ENCODE results near the gene CLEC16A. TPM values are rescaled to one million over a fixed set of nuclear protein-coding genes. Genes with fewer than 3 reads are reported as not detected.

CLEC16A gene
- total RNA-seq, 2 experiments from 2014 or later: 30.9 to 35.1 TPM

- Mint-ChIP-seq H3K27me3 (no peaks in the 10 kb centered on the region), H3K4me1 (peaks cover 75% of the 10 kb centered on the region), H3K9me3 (peaks cover 13% of the 10 kb centered on the region), H3K4me3 (no peak overlapping the region), H3K36me3 (ENCODE audit: low read depth) (peaks cover 35% of the 10 kb centered on the region), H3K27ac (no peak overlapping the region)
- ChIA-PET CTCF (interaction anchor here (1.3 to 3.5 kb wide), 4 partner anchors 9 to 63 kb away, joined by 3 to 13 read pairs (median 4); no protein-coding TSS in a partner anchor), POLR2A (no interaction called here)
- DNase-seq: no peak
Observed at GRCh38 chr16:11162586-11163268, 218.4 kb downstream of the CLEC16A start.

- Mint-ChIP-seq H3K9me3 (peaks cover 13% of the 10 kb centered on the region), H3K36me3 (ENCODE audit: low read depth) (peaks cover 42% of the 10 kb centered on the region), H3K27me3 (no peaks in the 10 kb centered on the region), H3K27ac (no peak overlapping the region), H3K4me3 (no peak overlapping the region), H3K4me1 (peaks cover 71% of the 10 kb centered on the region)
- POLR2A ChIA-PET: no interaction called here
- no peak for DNase-seq
- CTCF ChIA-PET: interaction anchor here (0.8 to 3.5 kb wide), 6 partner anchors 10 to 43 kb away, joined by 3 to 13 read pairs (median 3); no protein-coding TSS in a partner anchor
Observed at GRCh38 chr16:11163761-11164261, 219.4 kb downstream of the CLEC16A start.

GRCh38 chr16:11164482-11165270 lies 220.3 kb downstream of the CLEC16A start:
- ChIA-PET CTCF (interaction anchor here (0.8 to 3.5 kb wide), 6 partner anchors 11 to 26 kb away, joined by 3 to 13 read pairs (median 4); no protein-coding TSS in a partner anchor), POLR2A (no interaction called here)
- no peak overlapping the region for H3K4me3 Mint-ChIP-seq
- H3K4me1 Mint-ChIP-seq: peaks cover 65% of the 10 kb centered on the region
- peaks cover 12% of the 10 kb centered on the region for H3K9me3 Mint-ChIP-seq
- H3K27ac Mint-ChIP-seq: peak overlapping the region; percentile 19
- H3K27me3 Mint-ChIP-seq: no peaks in the 10 kb centered on the region
- DNase-seq: no peak
- peaks cover 45% of the 10 kb centered on the region for H3K36me3 Mint-ChIP-seq (ENCODE audit: low read depth)

DNA sequence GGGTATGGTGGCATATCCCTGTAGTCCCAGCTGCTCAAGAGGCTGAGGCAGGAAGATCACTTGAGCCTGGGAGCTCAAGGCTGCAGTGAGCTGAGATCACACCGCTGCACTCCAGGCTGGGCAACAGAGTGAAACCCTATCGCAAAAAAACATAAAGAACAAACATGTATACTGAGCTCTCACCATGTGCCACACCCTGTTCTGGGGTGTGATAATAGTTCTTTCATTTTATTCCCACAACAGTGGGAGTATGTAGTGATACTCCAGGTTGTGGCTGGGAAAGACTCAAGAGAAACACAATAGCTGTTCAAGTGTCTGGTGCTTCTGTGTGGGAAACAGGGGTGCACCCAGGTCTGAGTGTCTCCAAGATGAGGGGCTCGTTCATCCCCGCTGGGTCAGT lies 221.0 kb downstream of the CLEC16A start:
- ChIA-PET POLR2A (no interaction called here), CTCF (interaction anchor here (0.9 to 3.5 kb wide), 7 partner anchors 11 to 81 kb away, joined by 3 to 13 read pairs (median 4); no protein-coding TSS in a partner anchor)
- Mint-ChIP-seq H3K9me3 (peaks cover 7% of the 10 kb centered on the region), H3K27me3 (no peaks in the 10 kb centered on the region), H3K27ac (peak overlapping the region; percentile 25), H3K4me3 (no peak overlapping the region), H3K36me3 (ENCODE audit: low read depth) (peaks cover 38% of the 10 kb centered on the region), H3K4me1 (peaks cover 58% of the 10 kb centered on the region)
- no peak for DNase-seq

GRCh38 chr16:11165894-11166665 lies 221.7 kb downstream of the CLEC16A start:
- no peak for DNase-seq
- Mint-ChIP-seq H3K4me1 (peaks cover 55% of the 10 kb centered on the region), H3K9me3 (no peaks in the 10 kb centered on the region), H3K4me3 (no peak overlapping the region), H3K27ac (no peak overlapping the region), H3K36me3 (ENCODE audit: low read depth) (peaks cover 32% of the 10 kb centered on the region), H3K27me3 (no peaks in the 10 kb centered on the region)
- CTCF ChIA-PET: interaction anchor here (0.6 to 3.5 kb wide), 9 partner anchors 9 to 80 kb away, joined by 3 to 13 read pairs (median 4); no protein-coding TSS in a partner anchor
- POLR2A ChIA-PET: no interaction called here

DNA sequence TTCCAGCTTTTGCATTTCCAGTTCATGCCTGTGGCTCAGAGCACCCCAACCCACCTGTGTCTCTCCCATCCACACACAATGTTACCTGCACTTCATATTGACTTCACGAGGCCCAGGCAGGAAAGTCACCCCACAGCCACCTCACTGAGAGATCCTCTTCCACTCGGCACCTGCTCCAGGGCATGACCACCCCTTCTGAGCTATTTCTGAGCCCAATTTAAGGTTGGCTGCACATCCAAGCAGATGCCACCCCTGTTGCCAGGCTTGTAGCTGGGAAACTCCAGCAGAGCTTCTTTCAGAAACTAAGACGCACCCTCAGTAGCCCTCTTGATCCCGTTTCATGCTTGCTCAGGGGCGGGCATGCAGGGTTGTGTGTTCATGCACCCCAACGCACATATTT lies 223.2 kb downstream of the CLEC16A start:
- H3K36me3 Mint-ChIP-seq (ENCODE audit: low read depth): peaks cover 30% of the 10 kb centered on the region
- POLR2A ChIA-PET: no interaction called here
- no peaks in the 10 kb centered on the region for H3K27me3 Mint-ChIP-seq
- no peak for DNase-seq
- H3K9me3 Mint-ChIP-seq: no peaks in the 10 kb centered on the region
- H3K4me1 Mint-ChIP-seq: peaks cover 54% of the 10 kb centered on the region
- H3K27ac Mint-ChIP-seq: peak overlapping the region; percentile 43
- CTCF ChIA-PET: interaction anchor here (1.0 to 1.4 kb wide), 3 partner anchors 13 to 50 kb away, joined by 3 to 4 read pairs (median 3); no protein-coding TSS in a partner anchor
- no peak overlapping the region for H3K4me3 Mint-ChIP-seq

DNA sequence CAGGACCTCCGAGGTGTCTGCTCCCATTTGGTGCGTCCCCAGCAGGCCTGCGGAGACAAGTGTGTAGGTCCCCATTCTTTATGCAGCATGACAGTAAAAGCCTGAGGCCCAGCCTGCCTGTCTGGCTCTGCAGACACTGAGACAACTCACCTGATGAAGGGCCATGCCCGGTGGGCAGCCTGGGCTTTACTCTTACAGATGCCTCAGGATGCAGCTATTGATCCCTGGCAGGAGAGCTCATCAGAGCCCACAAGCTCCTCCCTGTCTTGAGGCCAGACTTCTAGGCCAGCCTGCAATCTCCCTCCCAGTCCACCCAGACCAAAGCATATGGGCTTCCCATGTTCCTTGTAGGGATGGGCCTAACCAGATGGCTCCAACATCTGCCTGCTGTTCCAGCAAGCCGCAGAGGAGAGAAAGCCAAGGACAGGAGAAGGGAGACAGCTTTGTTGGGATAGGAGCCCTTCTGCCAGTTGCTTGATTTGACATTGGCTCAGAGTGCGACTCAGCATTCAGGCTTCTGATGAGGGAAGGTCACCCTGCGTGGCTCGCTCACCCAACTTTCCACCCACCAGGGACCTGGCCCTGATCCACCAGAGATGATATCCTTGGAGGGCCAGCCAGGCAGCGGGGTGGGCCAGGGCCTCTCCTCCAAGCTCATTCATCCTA lies 224.2 kb downstream of the CLEC16A start:
- Mint-ChIP-seq H3K4me1 (peaks cover 49% of the 10 kb centered on the region), H3K27me3 (no peaks in the 10 kb centered on the region), H3K4me3 (no peak overlapping the region), H3K9me3 (no peaks in the 10 kb centered on the region), H3K36me3 (ENCODE audit: low read depth) (peaks cover 30% of the 10 kb centered on the region), H3K27ac (peak overlapping the region; percentile 17)
- POLR2A ChIA-PET: interaction anchor here (0.6 kb wide), 1 partner anchor 149 kb away, joined by 6 read pairs; no protein-coding TSS in a partner anchor
- CTCF ChIA-PET: interaction anchor here (0.6 to 1.4 kb wide), 5 partner anchors 8 to 113 kb away, joined by 3 to 5 read pairs (median 3); no protein-coding TSS in a partner anchor
- no peak for DNase-seq

DNA sequence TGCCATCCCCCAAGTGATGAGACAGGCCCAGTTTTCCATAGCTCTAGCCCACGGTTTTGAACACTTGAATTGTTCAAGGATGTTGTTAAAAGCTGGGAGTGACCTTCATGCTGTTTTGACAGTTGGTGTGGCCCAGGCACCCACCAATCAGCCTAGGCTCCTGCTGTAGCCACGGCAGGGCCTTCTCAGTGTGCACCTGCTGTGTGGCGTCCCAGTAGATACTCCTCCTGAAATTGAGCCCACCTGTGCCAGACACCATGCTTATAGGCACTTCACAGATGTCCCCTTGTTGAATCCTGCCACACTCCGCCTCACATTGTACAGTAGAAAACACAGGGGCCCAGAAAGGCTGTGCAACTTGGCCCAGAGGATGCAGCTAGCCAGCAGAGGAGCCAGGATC lies 225.3 kb downstream of the CLEC16A start:
- Mint-ChIP-seq H3K4me1 (peaks cover 49% of the 10 kb centered on the region), H3K9me3 (no peaks in the 10 kb centered on the region), H3K27ac (peak overlapping the region; percentile 10), H3K4me3 (no peak overlapping the region), H3K27me3 (no peaks in the 10 kb centered on the region), H3K36me3 (ENCODE audit: low read depth) (peaks cover 40% of the 10 kb centered on the region)
- ChIA-PET CTCF (no interaction called here), POLR2A (no interaction called here)
- DNase-seq: no peak

- Mint-ChIP-seq H3K27me3 (no peaks in the 10 kb centered on the region), H3K27ac (peak overlapping the region; percentile 68), H3K4me3 (no peak overlapping the region), H3K9me3 (no peaks in the 10 kb centered on the region), H3K4me1 (peaks cover 49% of the 10 kb centered on the region), H3K36me3 (ENCODE audit: low read depth) (peaks cover 46% of the 10 kb centered on the region)
- CTCF ChIA-PET: no interaction called here
- DNase-seq: no peak
- POLR2A ChIA-PET: no interaction called here
Observed at GRCh38 chr16:11170201-11170600, 225.8 kb downstream of the CLEC16A start.

- peak overlapping the region; percentile 68 for H3K27ac Mint-ChIP-seq
- POLR2A ChIA-PET: no interaction called here
Observed at GRCh38 chr16:11170696-11171447, 226.5 kb downstream of the CLEC16A start.

DNA sequence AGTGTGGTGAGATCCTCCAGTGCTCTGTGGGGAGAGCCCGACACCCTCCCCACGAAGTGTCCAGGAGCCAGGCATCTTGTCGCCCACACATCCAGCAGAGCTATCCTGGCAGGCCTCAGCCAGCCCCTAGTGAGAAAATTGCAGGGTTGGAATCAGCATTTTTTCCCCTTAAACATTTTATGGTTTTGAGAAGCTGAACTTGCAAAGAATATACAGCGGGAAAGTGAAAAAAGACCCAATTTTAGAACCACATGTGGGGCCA lies 227.0 kb downstream of the CLEC16A start:
- Mint-ChIP-seq H3K4me3 (no peak overlapping the region), H3K4me1 (peaks cover 50% of the 10 kb centered on the region), H3K27ac (peak overlapping the region; percentile 46), H3K27me3 (no peaks in the 10 kb centered on the region), H3K36me3 (ENCODE audit: low read depth) (peaks cover 47% of the 10 kb centered on the region), H3K9me3 (no peaks in the 10 kb centered on the region)
- ChIA-PET CTCF (interaction anchor here (0.9 kb wide), 1 partner anchor 12 kb away, joined by 3 read pairs; no protein-coding TSS in a partner anchor), POLR2A (no interaction called here)
- DNase-seq: no peak

More at GRCh38 chr16:11170696-11171447, 226.5 kb downstream of the CLEC16A start:
- no peak for DNase-seq
- H3K9me3 Mint-ChIP-seq: no peaks in the 10 kb centered on the region
- CTCF ChIA-PET: interaction anchor here (0.9 kb wide), 1 partner anchor 11 kb away, joined by 3 read pairs; no protein-coding TSS in a partner anchor
- no peaks in the 10 kb centered on the region for H3K27me3 Mint-ChIP-seq
- peaks cover 48% of the 10 kb centered on the region for H3K36me3 Mint-ChIP-seq (ENCODE audit: low read depth)
- H3K4me1 Mint-ChIP-seq: peaks cover 49% of the 10 kb centered on the region
- H3K4me3 Mint-ChIP-seq: no peak overlapping the region

Data from activated CD4-positive, alpha-beta T cell treated with anti-CD3 and anti-CD28 coated beads, Interleukin-2, amount 10 ng/mL, durations not matched to agents 7 days and 5 days (primary cell).